Heart left ventricle (tissue), 16 donors: ENCODE measurements around the gene MYO16. TPM values are rescaled to one million over a fixed set of nuclear protein-coding genes. Genes with fewer than 3 reads are reported as not detected.
"Not testable (repeated sequence)": the region's sequence is repeated elsewhere in the genome, so short reads cannot be mapped to it uniquely, and the experiment has no call there.

Source experiments
- ATAC-seq, 4 donors: fragments of 200-7000 bp; cut with Tn5 transposase; one replicate each; pipeline ENCODE4 v1.9.1; 2020 to 2022; ENCODE audit warnings: moderate library complexity in 4 of 4, mild to moderate bottlenecking in 3 of 4, moderate number of reproducible peaks in 1 of 4
- DNase-seq, 5 donors: peaks; one replicate each; pipeline ENCODE4 v3.0.0-alpha.2; 2020
- H3K27ac ChIP-seq, 12 donors: fragments of 200-600 bp; sonication (generic) in 4 of 12; one replicate each; pipeline versions ENCODE4 v1.5.0 to v1.8.0; 2016 to 2022; ENCODE audit warnings: mild to moderate bottlenecking in 2 of 12
- H3K27me3 ChIP-seq, 9 donors: fragments of 200-600 bp; sonication (generic) in 2 of 9; one replicate each; pipeline versions ENCODE4 v1.5.1 to v1.8.0; 2016 to 2022; ENCODE audit warnings: mild to moderate bottlenecking in 3 of 9
- H3K36me3 ChIP-seq, 9 donors: fragments of 200-600 bp; sonication (generic) in 2 of 9; one replicate each; pipeline versions ENCODE4 v1.5.0 to v1.8.0; 2018 to 2022; ENCODE audit warnings: mild to moderate bottlenecking in 2 of 9
- H3K4me1 ChIP-seq, 12 donors: fragments of 200-600 bp; sonication (generic) in 4 of 12; one replicate each; pipeline versions ENCODE4 v1.5.0 to v1.8.0; 2016 to 2022; ENCODE audit warnings: mild to moderate bottlenecking in 3 of 12
- H3K4me3 ChIP-seq, 12 donors: fragments of 200-600 bp; sonication (generic) in 4 of 12; one replicate each; pipeline versions ENCODE4 v1.5.0 to v1.8.0; 2017 to 2022; ENCODE audit warnings: mild to moderate bottlenecking in 9 of 12, moderate library complexity in 4 of 12
- H3K9me3 ChIP-seq, 12 donors: fragments of 200-600 bp; sonication (generic) in 4 of 12; one replicate each; pipeline versions ENCODE4 v1.5.0 to v1.8.0; 2016 to 2022; ENCODE audit warnings: mild to moderate bottlenecking in 1 of 12
- CTCF ChIP-seq, 12 donors: fragments of 200-600 bp; sonication (generic) in 4 of 12; IDR thresholded peaks; one replicate each; pipeline versions ENCODE4 v1.5.0 to v1.8.0; 2018 to 2022; ENCODE audit warnings: antibody characterized with exemption in 12 of 12, mild to moderate bottlenecking in 5 of 12
- POLR2A ChIP-seq, 2 donors: fragments of 450-650 bp; IDR thresholded peaks; one replicate each; pipeline ENCODE4 v1.6.1; 2017; ENCODE audit warnings: antibody characterized with exemption in 2 of 2, mild to moderate bottlenecking in 2 of 2, moderate library complexity in 2 of 2
- WGBS, 4 donors: extraction: QIAGEN DNeasy Blood & Tissue Kit in 2 of 4; methylation state at CpG; one replicate each; pipeline versions ENCODE4 v1.1.5 to v1.1.7; 2013 to 2018; 5-methylcytosine and 5-hydroxymethylcytosine counted together
- intact Hi-C, 10 donors: fragments of 100-400 bp; cut with DNase I; formaldehyde crosslinking; loops; one replicate each; pipeline versions ENCODE4 v1.11.1 to v1.14.2; 2022
- polyA plus RNA-seq, 2 donors: library from polyadenylated mRNA; stranded (reverse); fragments of 200-250 nt; gene quantifications; one replicate each; pipeline ENCODE4 v1.2.3, GENCODE V29; 2013
- total RNA-seq, 9 donors: library from RNA; depleted of rRNA in 2 of 9; stranded (reverse); fragments of >200 nt in 2 of 9; fragmentation: NEBNext Ultra II Directional in 3 of 9; extraction: Animal tissue kit (Norgen Biotek cat#: 25700) in 3 of 9; gene quantifications; one replicate each; pipeline versions ENCODE4 v1.1.0 to v1.2.4, GENCODE V29; 2016 to 2023
- donor health status: ischemic (EF 13 %, LVEDD 7.1; RV severe dilation, severe dysfunction).
- donor health status: healthy with polysubstance abuse.
- donor health status: DM: no; HTN: yes; CAD: no.
- donor health status: DM: no; HTN: no; CAD: no.
- donor health status: ischemic (EF 25% LVEDD 6.9; RV normal size, moderate dysfunction).
- donor health status: ischemic (EF 25% LVEDD 5.7; RV mildly dilated, moderate dysfunction).
- donor health status: healthy.
- donor health status: DM: yes; HTN: yes; CAD: no.
- donor health status: ischemic (EF 35%, LVEDD 5.7; RV mildly dilated, moderate dysfunction).
- donor health status: nonischemic (EF 11% LVEDD 7.7; RV severe dilation, severe dysfunction).
- donor health status: DM: yes; HTN: yes; CAD: no.
- donor health status: PGD.
- donor health status: ischemic (EF 29% LVEDD 5.4; RV normal size, mild dysfunction).
- donor health status: nonischemic (EF 23%, LVEDD 6.1; RV moderate dilation, normal function).

MYO16 gene
- total and polyA plus RNA-seq, 11 donors = 0.16 to 5.2 (median 0.81) TPM

DNA sequence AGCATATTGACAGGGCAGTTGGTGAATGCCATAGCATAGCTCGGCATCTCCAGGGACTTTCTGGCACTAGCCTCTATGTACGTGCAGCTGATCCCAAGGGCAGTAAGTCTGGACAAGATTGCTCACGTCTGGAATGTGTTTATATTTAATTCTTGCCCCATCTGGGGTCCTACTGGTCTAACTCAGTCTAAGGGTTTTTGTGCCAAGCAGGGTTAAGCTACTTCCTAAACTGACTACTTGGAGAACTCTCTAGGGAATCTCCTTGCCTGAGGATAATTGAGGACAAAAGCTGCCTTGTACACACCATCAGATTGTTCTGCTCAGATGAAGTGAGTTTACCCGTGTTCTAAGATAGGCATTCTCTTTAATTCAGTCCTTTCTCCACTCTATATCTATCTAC lies 358.1 kb downstream of the MYO16 start:
- no peaks in the 10 kb centered on the region for H3K36me3 ChIP-seq
- DNase-seq = no peak
- peaks cover 0 to 4% (median 0%) of the 10 kb centered on the region in 12 donors for H3K4me1 ChIP-seq
- H3K27me3 ChIP-seq = no peaks in the 10 kb centered on the region
- TF ChIP-seq POLR2A (IDR thresholded peaks at IDR 0.05) (no peak), CTCF (IDR thresholded peaks at IDR 0.05) (no peak)
- H3K4me3 ChIP-seq = no peak overlapping the region
- H3K27ac ChIP-seq = no peak overlapping the region
- no peaks in the 10 kb centered on the region for H3K9me3 ChIP-seq
- intact Hi-C loops = no loop called here
- no peak for ATAC-seq
- WGBS, 4 donors = 49 to 65% (median 56%) methylated on average over 4 of the region's 4 CpGs

- DNase-seq = no peak
- no peaks in the 10 kb centered on the region for H3K27me3 ChIP-seq
- TF ChIP-seq POLR2A (IDR thresholded peaks at IDR 0.05) (no peak), CTCF (IDR thresholded peaks at IDR 0.05) (no peak)
- H3K9me3 ChIP-seq = no peaks in the 10 kb centered on the region
- H3K27ac ChIP-seq = no peak overlapping the region
- H3K4me3 ChIP-seq = no peak overlapping the region
- peaks cover 0 to 4% (median 0%) of the 10 kb centered on the region in 12 donors for H3K4me1 ChIP-seq
- no peaks in the 10 kb centered on the region for H3K36me3 ChIP-seq
- no peak for ATAC-seq
- intact Hi-C loops = no loop called here
- 63 to 73% (median 68%) methylated on average over 5 of the region's 5 CpGs for WGBS, 4 donors
Observed at GRCh38 chr13:108987944-108988343, 358.5 kb downstream of the MYO16 start.

- 62 to 81% (median 73%) methylated on average over 3 of the region's 3 CpGs for WGBS, 4 donors
- intact Hi-C loops, H3K9me3 ChIP-seq: not testable (repeated sequence)
Observed at GRCh38 chr13:108991416-108991815, 362.0 kb downstream of the MYO16 start.

DNA sequence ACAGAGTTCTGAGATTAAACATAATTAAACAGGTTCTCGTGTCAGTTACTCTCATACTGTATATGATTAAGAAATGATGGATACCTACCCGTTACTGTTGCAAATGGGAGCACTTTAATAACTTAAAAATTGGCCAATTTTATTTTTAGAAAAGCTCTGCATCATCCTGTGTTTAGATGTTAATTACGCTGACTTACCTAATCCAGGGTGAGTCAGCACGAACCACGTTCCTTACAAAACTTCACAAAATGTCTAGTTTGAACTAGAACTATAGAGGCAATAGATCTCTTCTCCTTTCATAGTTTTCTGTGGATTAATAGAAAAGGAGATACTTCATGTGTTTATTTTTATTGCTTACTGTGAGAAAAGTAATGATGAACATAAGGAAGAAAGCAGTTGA lies 363.9 kb downstream of the MYO16 start:
- Histone ChIP-seq H3K27ac (no peak overlapping the region), H3K4me1 (no peaks in the 10 kb centered on the region), H3K36me3 (no peaks in the 10 kb centered on the region), H3K27me3 (no peaks in the 10 kb centered on the region), H3K4me3 (no peak overlapping the region), H3K9me3 (no peaks in the 10 kb centered on the region)
- no peak for DNase-seq
- 81 to 83% (median 82%) methylated on average over 5 of the region's 5 CpGs for WGBS, 4 donors
- TF ChIP-seq POLR2A (IDR thresholded peaks at IDR 0.05) (no peak), CTCF (IDR thresholded peaks at IDR 0.05) (no peak)
- intact Hi-C loops = no loop called here
- ATAC-seq = no peak

More at GRCh38 chr13:108991416-108991815, 362.0 kb downstream of the MYO16 start:
- not testable (repeated sequence) for H3K4me3 ChIP-seq, H3K27me3 ChIP-seq, ATAC-seq, DNase-seq, H3K36me3 ChIP-seq, H3K4me1 ChIP-seq, H3K27ac ChIP-seq

DNA sequence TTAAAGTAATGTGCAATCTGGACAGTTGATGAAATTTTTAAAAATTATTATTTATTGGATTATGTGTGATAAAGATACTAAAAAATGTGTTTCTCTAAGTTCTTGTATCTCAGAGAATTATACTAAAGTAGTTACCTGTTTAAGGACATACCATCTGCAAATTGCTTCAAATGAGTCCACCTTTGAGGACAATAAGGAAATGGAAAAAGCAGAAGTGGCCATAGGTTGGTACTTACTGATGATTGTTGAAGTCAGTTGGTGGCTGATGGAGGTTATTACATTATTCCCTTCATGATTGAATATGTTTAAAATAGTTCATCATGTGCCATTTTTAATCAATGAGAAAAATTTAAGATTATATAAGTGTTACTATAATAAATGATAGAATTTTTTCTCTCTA lies 367.0 kb downstream of the MYO16 start:
- TF ChIP-seq CTCF (IDR thresholded peaks at IDR 0.05) (no peak), POLR2A (IDR thresholded peaks at IDR 0.05) (no peak)
- Histone ChIP-seq H3K9me3 (no peaks in the 10 kb centered on the region), H3K27ac (no peak overlapping the region), H3K4me3 (no peak overlapping the region), H3K27me3 (no peaks in the 10 kb centered on the region), H3K4me1 (no peaks in the 10 kb centered on the region), H3K36me3 (no peaks in the 10 kb centered on the region)
- intact Hi-C loops = no loop called here
- DNase-seq = no peak
- ATAC-seq = no peak
